ENCODE measurements around the gene SCUBE1.

GRCh38 chr22:43273902-43274484 lies 69.2 kb downstream of the SCUBE1 start:
- no peak for TF ChIP-seq ZNF274 (IDR thresholded peaks at IDR 0.05; ENCODE audit: low read depth, low read length)
- TF ChIP-seq YY1 (IDR thresholded peaks at IDR 0.05; ENCODE audit: insufficient read depth, insufficient read length), result no peak
